Naive thymus-derived CD8-positive, alpha-beta T cell (primary cell): ENCODE results near the gene NUBPL. TPM values are rescaled to one million over a fixed set of nuclear protein-coding genes. Genes with fewer than 3 reads are reported as not detected.
"Not testable (repeated sequence)": the region's sequence is repeated elsewhere in the genome, so short reads cannot be mapped to it uniquely, and the experiment has no call there.

Source experiments
- ATAC-seq, 2 donors: fragments of 150-1000 bp; cut with Tn5 transposase in 1 of 2; sonication (Bioruptor Pico), chemical (Tn5 transposase) in 1 of 2; 1 replicate in 1 of 2; 2 replicates in 1 of 2; pipeline ENCODE4 v1.10.0; 2021; ENCODE audit warnings: mild to moderate bottlenecking in 2 of 2, moderate library complexity in 2 of 2
- POLR2A ChIA-PET: fragments of 350-600 bp; sonication (Branson Sonifier 250); formaldehyde crosslinking; loops from one replicate; lab custom pipeline; 2021; ENCODE audit warnings: antibody characterized with exemption; lab: Charles Lee
- DNase-seq, 10 donors: peaks; one replicate each; pipeline versions ENCODE4 v3.0.0 to v3.0.0-alpha.2; 2020 to 2022
- H3K27ac Mint-ChIP-seq, 10 donors: one replicate each; pipeline ENCODE4 v1.8.0; 2020 to 2022; ENCODE audit warnings: mild to moderate bottlenecking in 10 of 10, mixed read lengths in 10 of 10, moderate library complexity in 4 of 10, inconsistent platforms in 1 of 10
- H3K27me3 Mint-ChIP-seq, 5 donors: one replicate each; pipeline ENCODE4 v1.8.0; 2021 to 2022; ENCODE audit warnings: mixed read lengths in 5 of 5
- H3K36me3 Mint-ChIP-seq, 3 donors: one replicate each; pipeline ENCODE4 v1.8.0; 2020 to 2022; ENCODE audit warnings: mixed read lengths in 3 of 3, mild to moderate bottlenecking in 2 of 3, inconsistent platforms in 1 of 3
- H3K4me1 Mint-ChIP-seq, 4 donors: one replicate each; pipeline ENCODE4 v1.8.0; 2021 to 2022; ENCODE audit warnings: mixed read lengths in 4 of 4
- H3K4me3 Mint-ChIP-seq, 10 donors: one replicate each; pipeline ENCODE4 v1.8.0; 2020 to 2022; ENCODE audit warnings: mild to moderate bottlenecking in 10 of 10, mixed read lengths in 10 of 10, moderate library complexity in 6 of 10, inconsistent platforms in 1 of 10
- H3K9me3 Mint-ChIP-seq, 9 donors: one replicate each; pipeline ENCODE4 v1.8.0; 2020 to 2022; ENCODE audit warnings: mixed read lengths in 9 of 9, mild to moderate bottlenecking in 3 of 9, inconsistent platforms in 1 of 9, moderate library complexity in 1 of 9
- polyA plus RNA-seq, 3 donors: library from polyadenylated mRNA; unstranded; fragments of 300-500 nt; fragmentation: Illumina TruSeq; gene quantifications; one replicate each; pipeline ENCODE4 v1.2.3, GENCODE V29; 2021
- total RNA-seq, 8 experiments: library from RNA in 2 of 8; stranded (reverse) in 2 of 8; gene quantifications; one replicate each; pipeline ENCODE4 v1.2.3 and lab custom pipeline; 2021 to 2026

The NUBPL gene
- total and polyA plus RNA-seq, 5 experiments from 2014 or later = 6.7 to 11.3 (median 8.6) TPM

GRCh38 chr14:31718585-31718984 lies 157.4 kb downstream of the NUBPL start:
- H3K9me3 Mint-ChIP-seq = peaks cover 4 to 27% (median 11%) of the 10 kb centered on the region in 9 donors
- no peak overlapping the region for H3K4me3 Mint-ChIP-seq
- POLR2A ChIA-PET = no interaction called here

GRCh38 chr14:31718985-31719384 lies 157.8 kb downstream of the NUBPL start:
- DNase-seq (no peak), ATAC-seq (no peak)
- Mint-ChIP-seq H3K27ac (no peak overlapping the region), H3K4me3 (no peak overlapping the region), H3K36me3 (peaks cover 13 to 28% (median 26%) of the 10 kb centered on the region in 3 donors), H3K9me3 (peaks cover 4 to 26% (median 11%) of the 10 kb centered on the region in 9 donors), H3K27me3 (no peaks in the 10 kb centered on the region), H3K4me1 (peaks cover 0 to 2% (median 0%) of the 10 kb centered on the region in 4 donors)
- POLR2A ChIA-PET = no interaction called here

More at GRCh38 chr14:31718585-31718984, 157.4 kb downstream of the NUBPL start:
- H3K36me3 Mint-ChIP-seq = peaks cover 14 to 32% (median 30%) of the 10 kb centered on the region in 3 donors
- peaks cover 0 to 2% (median 0%) of the 10 kb centered on the region in 4 donors for H3K4me1 Mint-ChIP-seq
- no peak overlapping the region for H3K27ac Mint-ChIP-seq
- H3K27me3 Mint-ChIP-seq = no peaks in the 10 kb centered on the region
- no peak for ATAC-seq
- DNase-seq = no peak

GRCh38 chr14:31726337-31726736 lies 165.1 kb downstream of the NUBPL start:
- Mint-ChIP-seq H3K4me3 (no peak overlapping the region), H3K27me3 (no peaks in the 10 kb centered on the region), H3K9me3 (peaks cover 0 to 49% (median 28%) of the 10 kb centered on the region in 9 donors), H3K27ac (no peak overlapping the region), H3K36me3 (peaks cover 31 to 50% (median 32%) of the 10 kb centered on the region in 3 donors), H3K4me1 (peaks cover 0 to 5% (median 0%) of the 10 kb centered on the region in 4 donors)
- POLR2A ChIA-PET = no interaction called here
- DNase-seq = no peak
- ATAC-seq = no peak

GRCh38 chr14:31727797-31728196 lies 166.6 kb downstream of the NUBPL start:
- Mint-ChIP-seq H3K27ac (no peak overlapping the region), H3K9me3 (peaks cover 0 to 39% (median 22%) of the 10 kb centered on the region in 9 donors), H3K36me3 (peaks cover 28 to 47% (median 33%) of the 10 kb centered on the region in 3 donors), H3K4me3 (no peak overlapping the region), H3K4me1 (peaks cover 0 to 5% (median 0%) of the 10 kb centered on the region in 4 donors), H3K27me3 (no peaks in the 10 kb centered on the region)
- ATAC-seq (no peak), DNase-seq (no peak)
- POLR2A ChIA-PET = no interaction called here

- H3K27ac Mint-ChIP-seq = no peak overlapping the region
- POLR2A ChIA-PET = no interaction called here
- H3K27me3 Mint-ChIP-seq = no peaks in the 10 kb centered on the region
- ATAC-seq (no peak), DNase-seq (no peak)
- peaks cover 5 to 54% (median 35%) of the 10 kb centered on the region in 9 donors for H3K9me3 Mint-ChIP-seq
- no peaks in the 10 kb centered on the region for H3K4me1 Mint-ChIP-seq
- H3K4me3 Mint-ChIP-seq = no peak overlapping the region
- H3K36me3 Mint-ChIP-seq = peaks cover 22 to 49% (median 42%) of the 10 kb centered on the region in 3 donors
Measured at GRCh38 chr14:31740688-31741087, 179.5 kb downstream of the NUBPL start.

GRCh38 chr14:31745741-31746140 lies 184.5 kb downstream of the NUBPL start:
- ATAC-seq (no peak), DNase-seq (no peak)
- Mint-ChIP-seq H3K4me1 (peaks cover 0 to 1% (median 0%) of the 10 kb centered on the region in 4 donors), H3K4me3 (no peak overlapping the region), H3K36me3 (peaks cover 33 to 68% (median 67%) of the 10 kb centered on the region in 3 donors), H3K9me3 (peaks cover 18 to 86% (median 55%) of the 10 kb centered on the region in 9 donors), H3K27ac (no peak overlapping the region), H3K27me3 (no peaks in the 10 kb centered on the region)
- POLR2A ChIA-PET = no interaction called here

- no peak overlapping the region for H3K27ac Mint-ChIP-seq
- DNase-seq (no peak), ATAC-seq (no peak)
- H3K9me3 Mint-ChIP-seq = peaks cover 18 to 87% (median 55%) of the 10 kb centered on the region in 9 donors
- no peaks in the 10 kb centered on the region for H3K27me3 Mint-ChIP-seq
- H3K4me1 Mint-ChIP-seq = peaks cover 0 to 1% (median 0%) of the 10 kb centered on the region in 4 donors
- H3K36me3 Mint-ChIP-seq = peaks cover 30 to 68% (median 66%) of the 10 kb centered on the region in 3 donors
- H3K4me3 Mint-ChIP-seq = no peak overlapping the region
- POLR2A ChIA-PET = no interaction called here
Measured at GRCh38 chr14:31746326-31746725, 185.1 kb downstream of the NUBPL start.

- H3K27me3 Mint-ChIP-seq = no peaks in the 10 kb centered on the region
- no peak for DNase-seq
- H3K4me3 Mint-ChIP-seq = no peak overlapping the region
- no peak for ATAC-seq
- H3K9me3 Mint-ChIP-seq = peaks cover 23 to 87% (median 53%) of the 10 kb centered on the region in 9 donors
- no peak overlapping the region for H3K27ac Mint-ChIP-seq
- peaks cover 0 to 4% (median 1%) of the 10 kb centered on the region in 4 donors for H3K4me1 Mint-ChIP-seq
- H3K36me3 Mint-ChIP-seq = peaks cover 36 to 71% (median 56%) of the 10 kb centered on the region in 3 donors
- POLR2A ChIA-PET = no interaction called here
Measured at GRCh38 chr14:31749275-31749674, 188.1 kb downstream of the NUBPL start.

GRCh38 chr14:31751047-31751446 lies 189.8 kb downstream of the NUBPL start:
- peaks cover 39 to 70% (median 57%) of the 10 kb centered on the region in 3 donors for H3K36me3 Mint-ChIP-seq
- H3K4me3 Mint-ChIP-seq, DNase-seq, H3K27me3 Mint-ChIP-seq, ATAC-seq, H3K27ac Mint-ChIP-seq, POLR2A ChIA-PET, H3K4me1 Mint-ChIP-seq: not testable (repeated sequence)
- H3K9me3 Mint-ChIP-seq = peaks cover 23 to 78% (median 53%) of the 10 kb centered on the region in 9 donors

GRCh38 chr14:31752867-31753661 lies 191.9 kb downstream of the NUBPL start:
- H3K4me1 Mint-ChIP-seq = peaks cover 0 to 4% (median 1%) of the 10 kb centered on the region in 4 donors
- H3K27me3 Mint-ChIP-seq = no peaks in the 10 kb centered on the region
- no peak for DNase-seq
- peaks cover 30 to 61% (median 47%) of the 10 kb centered on the region in 3 donors for H3K36me3 Mint-ChIP-seq
- H3K4me3 Mint-ChIP-seq = no peak overlapping the region
- POLR2A ChIA-PET = no interaction called here
- no peak for ATAC-seq
- H3K9me3 Mint-ChIP-seq = peaks cover 16 to 69% (median 46%) of the 10 kb centered on the region in 9 donors
- no peak overlapping the region for H3K27ac Mint-ChIP-seq

- H3K4me3 Mint-ChIP-seq = no peak overlapping the region
- POLR2A ChIA-PET = no interaction called here
- ATAC-seq (no peak), DNase-seq (no peak)
- H3K4me1 Mint-ChIP-seq = no peaks in the 10 kb centered on the region
- H3K27me3 Mint-ChIP-seq = no peaks in the 10 kb centered on the region
- peaks cover 0 to 19% (median 12%) of the 10 kb centered on the region in 9 donors for H3K9me3 Mint-ChIP-seq
- peaks cover 10 to 25% (median 11%) of the 10 kb centered on the region in 3 donors for H3K36me3 Mint-ChIP-seq
- no peak overlapping the region for H3K27ac Mint-ChIP-seq
Measured at GRCh38 chr14:31758941-31759340, 197.7 kb downstream of the NUBPL start.

- Mint-ChIP-seq H3K9me3 (peaks cover 0 to 13% (median 7%) of the 10 kb centered on the region in 9 donors), H3K36me3 (peaks cover 5 to 21% (median 5%) of the 10 kb centered on the region in 3 donors), H3K4me1 (no peaks in the 10 kb centered on the region), H3K27ac (no peak overlapping the region), H3K27me3 (no peaks in the 10 kb centered on the region), H3K4me3 (no peak overlapping the region)
- ATAC-seq (no peak), DNase-seq (no peak)
- POLR2A ChIA-PET = no interaction called here
Measured at GRCh38 chr14:31760277-31760676, 199.1 kb downstream of the NUBPL start.

GRCh38 chr14:31761325-31761724 lies 200.1 kb downstream of the NUBPL start:
- Mint-ChIP-seq H3K4me1 (no peaks in the 10 kb centered on the region), H3K27ac (no peak overlapping the region), H3K27me3 (no peaks in the 10 kb centered on the region), H3K9me3 (peaks cover 0 to 9% (median 5%) of the 10 kb centered on the region in 9 donors), H3K36me3 (peaks cover 3 to 19% (median 5%) of the 10 kb centered on the region in 3 donors), H3K4me3 (no peak overlapping the region)
- POLR2A ChIA-PET = no interaction called here
- ATAC-seq = no peak
- DNase-seq = no peak
